HEK293 (cell line): ENCODE results near the gene TTC13.
A peak's percentile ranks its signal among the peaks of the same experiment; 100 is the strongest.

Source experiments
- GLI4 ChIP-seq: fragments of 450-650 bp; formaldehyde crosslinking; IDR thresholded peaks from 2 replicates; pipeline ENCODE4 v1.5.1; 2016; ENCODE audit warnings: missing biosample characterization, missing genetic modification characterization
- PRDM10 ChIP-seq: fragments of 450-650 bp; formaldehyde crosslinking; IDR thresholded peaks from 2 replicates; pipeline ENCODE4 v1.5.1; 2016; ENCODE audit warnings: missing biosample characterization, missing genetic modification characterization
- SETDB1 ChIP-seq: IDR thresholded peaks from one replicate; pipeline ENCODE4 v1.6.1; 2017; ENCODE audit warnings: mild to moderate bottlenecking, low read length, moderate library complexity, mixed read lengths; ENCODE audit not compliant: insufficient read length
- TCF7L2 ChIP-seq: IDR thresholded peaks from 2 replicates; pipeline ENCODE4 v1.6.1; 2011; ENCODE audit warnings: low read depth, mild to moderate bottlenecking, inconsistent platforms, low read length, moderate library complexity, borderline replicate concordance
- ZBTB11 ChIP-seq: fragments of 450-650 bp; formaldehyde crosslinking; conservative IDR thresholded peaks from 2 replicates; pipeline ENCODE4 v1.5.1; 2016; ENCODE audit warnings: low read depth, missing biosample characterization, missing genetic modification characterization
- ZBTB20 ChIP-seq: fragments of 450-650 bp; formaldehyde crosslinking; IDR thresholded peaks from 2 replicates; pipeline ENCODE4 v1.5.1; 2016; ENCODE audit warnings: missing biosample characterization, missing genetic modification characterization
- ZBTB8A ChIP-seq: fragments of 450-650 bp; formaldehyde crosslinking; IDR thresholded peaks from 2 replicates; pipeline ENCODE4 v1.5.1; 2016; ENCODE audit warnings: missing biosample characterization, missing genetic modification characterization
- ZFP37 ChIP-seq: fragments of 450-650 bp; formaldehyde crosslinking; IDR thresholded peaks from 2 replicates; pipeline ENCODE4 v1.5.1; 2016; ENCODE audit warnings: missing biosample characterization, missing genetic modification characterization
- ZNF16 ChIP-seq: fragments of 450-650 bp; formaldehyde crosslinking; IDR thresholded peaks from 2 replicates; pipeline ENCODE4 v1.5.1; 2016; ENCODE audit warnings: low read depth, missing biosample characterization, missing genetic modification characterization
- ZNF169 ChIP-seq: fragments of 450-650 bp; formaldehyde crosslinking; IDR thresholded peaks from 2 replicates; pipeline ENCODE4 v1.5.1; 2016; ENCODE audit warnings: missing biosample characterization, missing genetic modification characterization
- ZNF184 ChIP-seq: fragments of 450-650 bp; IDR thresholded peaks from 2 replicates; pipeline ENCODE4 v1.5.1; 2018; ENCODE audit warnings: missing biosample characterization, mild to moderate bottlenecking, missing genetic modification characterization
- ZNF23 ChIP-seq: fragments of 450-650 bp; formaldehyde crosslinking; IDR thresholded peaks from 2 replicates; pipeline ENCODE4 v1.5.1; 2016; ENCODE audit warnings: missing biosample characterization, missing genetic modification characterization, borderline replicate concordance
- ZNF248 ChIP-seq: fragments of 450-650 bp; formaldehyde crosslinking; IDR thresholded peaks from 2 replicates; pipeline ENCODE4 v1.5.1; 2017; ENCODE audit warnings: missing biosample characterization, missing genetic modification characterization
- ZNF26 ChIP-seq: fragments of 450-650 bp; formaldehyde crosslinking; IDR thresholded peaks from 2 replicates; pipeline ENCODE4 v1.5.1; 2016; ENCODE audit warnings: missing biosample characterization, missing genetic modification characterization
- ZNF266 ChIP-seq: fragments of 450-650 bp; formaldehyde crosslinking; IDR thresholded peaks from 2 replicates; pipeline ENCODE4 v1.5.1; 2016; ENCODE audit warnings: missing biosample characterization, missing genetic modification characterization, low read depth
- ZNF398 ChIP-seq: fragments of 450-650 bp; formaldehyde crosslinking; IDR thresholded peaks from 2 replicates; pipeline ENCODE4 v1.5.1; 2017; ENCODE audit warnings: missing biosample characterization, missing genetic modification characterization
- ZNF416 ChIP-seq: fragments of 450-650 bp; formaldehyde crosslinking; IDR thresholded peaks from 2 replicates; pipeline ENCODE4 v1.5.1; 2016; ENCODE audit warnings: missing biosample characterization, missing genetic modification characterization
- ZNF473 ChIP-seq: fragments of 450-650 bp; formaldehyde crosslinking; IDR thresholded peaks from 2 replicates; pipeline ENCODE4 v1.5.1; 2017; ENCODE audit warnings: missing biosample characterization, missing genetic modification characterization
- ZNF48 ChIP-seq: fragments of 450-650 bp; formaldehyde crosslinking; IDR thresholded peaks from 2 replicates; pipeline ENCODE4 v1.5.1; 2016; ENCODE audit warnings: missing biosample characterization, missing genetic modification characterization
- ZNF488 ChIP-seq: fragments of 450-650 bp; formaldehyde crosslinking; IDR thresholded peaks from 2 replicates; pipeline ENCODE4 v1.5.1; 2016; ENCODE audit warnings: missing biosample characterization, missing genetic modification characterization
- ZNF555 ChIP-seq: fragments of 450-650 bp; formaldehyde crosslinking; conservative IDR thresholded peaks from 2 replicates; pipeline ENCODE4 v1.5.1; 2017; ENCODE audit warnings: missing biosample characterization, mild to moderate bottlenecking, missing genetic modification characterization, inconsistent platforms
- ZNF629 ChIP-seq: fragments of 450-650 bp; formaldehyde crosslinking; IDR thresholded peaks from 2 replicates; pipeline ENCODE4 v1.5.1; 2017; ENCODE audit warnings: missing biosample characterization, missing genetic modification characterization
- ZNF660 ChIP-seq: fragments of 450-650 bp; IDR thresholded peaks from 2 replicates; pipeline ENCODE4 v1.5.1; 2018; ENCODE audit warnings: missing biosample characterization, mild to moderate bottlenecking, missing genetic modification characterization
- ZNF776 ChIP-seq: fragments of 450-650 bp; formaldehyde crosslinking; IDR thresholded peaks from 2 replicates; pipeline ENCODE4 v1.5.0; 2017; ENCODE audit warnings: missing biosample characterization, missing genetic modification characterization, borderline replicate concordance
- ZNF777 ChIP-seq: fragments of 450-650 bp; formaldehyde crosslinking; IDR thresholded peaks from 2 replicates; pipeline ENCODE4 v1.5.1; 2017; ENCODE audit warnings: missing biosample characterization, missing genetic modification characterization, borderline replicate concordance
- ZSCAN30 ChIP-seq: fragments of 450-650 bp; IDR thresholded peaks from 2 replicates; pipeline ENCODE4 v1.5.1; 2018; ENCODE audit warnings: missing biosample characterization, mild to moderate bottlenecking, missing genetic modification characterization, moderate library complexity
- ZSCAN4 ChIP-seq: fragments of 450-650 bp; formaldehyde crosslinking; IDR thresholded peaks from 2 replicates; pipeline ENCODE4 v1.5.1; 2017; ENCODE audit warnings: missing biosample characterization, missing genetic modification characterization

TTC13 gene

GRCh38 chr1:230977761-230978490 lies 735 bp downstream of the TTC13 start (continued):
- TF ChIP-seq ZNF398 (tag by site-specific recombination), result no peak
- TF ChIP-seq ZSCAN4 (tag by site-specific recombination), result peak; percentile 47; the same call in 1 of the 2 replicates
- no peak for TF ChIP-seq ZNF169 (tag by site-specific recombination)
- TF ChIP-seq ZNF473 (tag by site-specific recombination), result no peak
- TF ChIP-seq ZNF248 (tag by site-specific recombination), result no peak
- no peak for TF ChIP-seq TCF7L2
- TF ChIP-seq GLI4 (tag by site-specific recombination), result no peak
- TF ChIP-seq ZNF266 (tag by site-specific recombination), result no peak
- TF ChIP-seq ZNF184 (tag by site-specific recombination), result 0 out of 2 replicates have a peak, but pooled peaks have one; percentile 29
- no peak for TF ChIP-seq SETDB1
- no peak for TF ChIP-seq ZNF26 (tag by site-specific recombination)
- TF ChIP-seq ZNF629 (tag by site-specific recombination), result peak; percentile 32; the same call in 1 of the 2 replicates
- peak; percentile 62; the same call in 1 of the 2 replicates for TF ChIP-seq ZNF660
- peak; percentile 82 for TF ChIP-seq ZBTB20
- TF ChIP-seq ZNF777 (tag by site-specific recombination), result no peak
- TF ChIP-seq ZNF416 (tag by site-specific recombination), result no peak
- TF ChIP-seq ZNF23 (tag by site-specific recombination), result no peak
- TF ChIP-seq ZNF776, result no peak
- 0 out of 2 replicates have a peak, but pooled peaks have one; percentile 52 for TF ChIP-seq ZFP37 (tag by site-specific recombination)
- peak; percentile 84 for TF ChIP-seq ZBTB8A (tag by site-specific recombination)
- no peak for TF ChIP-seq ZNF488 (tag by site-specific recombination)
- peak; percentile 63 for TF ChIP-seq ZSCAN30
- TF ChIP-seq PRDM10 (tag by site-specific recombination), result peak; percentile 25; the same call in 1 of the 2 replicates
- no peak for TF ChIP-seq ZNF555
- no peak; the same call in 1 of the 2 replicates for TF ChIP-seq ZBTB11 (tag by site-specific recombination)
- no peak for TF ChIP-seq ZNF48
- no peak for TF ChIP-seq ZNF16 (tag by site-specific recombination)
